Fibroblast of pulmonary artery (primary cell): ENCODE data around the gene AFG1L.
A peak's percentile ranks its signal among the peaks of the same experiment; 100 is the strongest.
"Not testable (repeated sequence)": the region's sequence is repeated elsewhere in the genome, so short reads cannot be mapped to it uniquely, and the experiment has no call there.

Experiments
- DNase-seq: peaks from one replicate; pipeline ENCODE4 v3.0.0-alpha.2; 2010; ENCODE audit warnings: low read depth
- H3K4me3 ChIP-seq: replicated peaks from 2 replicates; pipeline ENCODE4 v1.5.1; 2011; ENCODE audit warnings: low read depth, mild to moderate bottlenecking, control low read depth, low read length, moderate library complexity
- CTCF ChIP-seq: IDR thresholded peaks from 2 replicates; pipeline ENCODE4 v1.5.1; 2011; ENCODE audit warnings: mild to moderate bottlenecking, control low read depth, low read length, inconsistent platforms; ENCODE audit errors: missing control alignments

Gene AFG1L

GRCh38 chr6:108559884-108560462 lies 265.1 kb downstream of the AFG1L start:
- peak; percentile 73 for DNase-seq
- peak overlapping the region; percentile 74 for H3K4me3 ChIP-seq
- no peak for TF ChIP-seq CTCF

- peak within 1 kb of the TSS; percentile 96 for H3K4me3 ChIP-seq
- no peak for TF ChIP-seq CTCF
- DNase-seq = peak; percentile 92
Measured at GRCh38 chr6:108560463-108561308, 265.8 kb downstream of the AFG1L start, which contains the start of gene FOXO3. FOXO3 (plus strand) TSS chr6:108560917; CDS start chr6:108561209, 292 bp downstream.

GRCh38 chr6:108561309-108561647 lies 266.4 kb downstream of the AFG1L start:
- DNase-seq = not testable (repeated sequence)
- H3K4me3 ChIP-seq = peak overlapping the region; percentile 96

- no peak for DNase-seq
- TF ChIP-seq CTCF = no peak
- H3K4me3 ChIP-seq = peak overlapping the region; percentile 96
Measured at GRCh38 chr6:108561742-108562502, 267.1 kb downstream of the AFG1L start.

GRCh38 chr6:108562503-108562993 lies 267.7 kb downstream of the AFG1L start:
- H3K4me3 ChIP-seq = peak overlapping the region; percentile 96
- TF ChIP-seq CTCF = no peak
- peak; percentile 83 for DNase-seq

- no peak for TF ChIP-seq CTCF
- no peak for DNase-seq
- H3K4me3 ChIP-seq = peak overlapping the region; percentile 96
Measured at GRCh38 chr6:108563292-108563691, 268.4 kb downstream of the AFG1L start.

- peak overlapping the region; percentile 96 for H3K4me3 ChIP-seq
- DNase-seq = peak; percentile 79
- TF ChIP-seq CTCF = no peak
Measured at GRCh38 chr6:108564178-108564577, 269.3 kb downstream of the AFG1L start.
